ENCODE results near the gene GLYR1.

The GLYR1 gene

GRCh38 chr16:4866586-4866985, 19.5 kb upstream of the GLYR1 start:
- no peak overlapping the region for H3K27ac Mint-ChIP-seq
- peaks cover 55% of the 10 kb centered on the region for H3K36me3 Mint-ChIP-seq
- no peak overlapping the region for H3K4me3 Mint-ChIP-seq
- H3K9me3 Mint-ChIP-seq = no peaks in the 10 kb centered on the region
- peaks cover 21% of the 10 kb centered on the region for H3K4me1 Mint-ChIP-seq
- no peak for ATAC-seq
- H3K27me3 Mint-ChIP-seq = no peaks in the 10 kb centered on the region

- H3K9me3 Mint-ChIP-seq = no peaks in the 10 kb centered on the region
- H3K36me3 Mint-ChIP-seq = peaks cover 54% of the 10 kb centered on the region
- no peaks in the 10 kb centered on the region for H3K27me3 Mint-ChIP-seq
- peaks cover 21% of the 10 kb centered on the region for H3K4me1 Mint-ChIP-seq
- ATAC-seq = no peak
- H3K27ac Mint-ChIP-seq = no peak overlapping the region
- H3K4me3 Mint-ChIP-seq = no peak overlapping the region
Measured at GRCh38 chr16:4865231-4865860, 18.3 kb upstream of the GLYR1 start.

GRCh38 chr16:4864728-4865127, 17.6 kb upstream of the GLYR1 start:
- Mint-ChIP-seq H3K4me3 (no peak overlapping the region), H3K27ac (no peak overlapping the region), H3K36me3 (peaks cover 54% of the 10 kb centered on the region), H3K9me3 (no peaks in the 10 kb centered on the region), H3K27me3 (no peaks in the 10 kb centered on the region), H3K4me1 (peaks cover 21% of the 10 kb centered on the region)
- ATAC-seq = no peak

GRCh38 chr16:4862639-4863038, 15.6 kb upstream of the GLYR1 start:
- Mint-ChIP-seq H3K9me3 (no peaks in the 10 kb centered on the region), H3K36me3 (peaks cover 58% of the 10 kb centered on the region), H3K27me3 (no peaks in the 10 kb centered on the region), H3K4me3 (no peak overlapping the region), H3K4me1 (peaks cover 11% of the 10 kb centered on the region), H3K27ac (no peak overlapping the region)
- ATAC-seq = no peak

GRCh38 chr16:4860727-4861342, 13.7 kb upstream of the GLYR1 start:
- H3K27ac Mint-ChIP-seq = no peak overlapping the region
- H3K27me3 Mint-ChIP-seq = no peaks in the 10 kb centered on the region
- H3K36me3 Mint-ChIP-seq = peaks cover 56% of the 10 kb centered on the region
- ATAC-seq = no peak
- H3K4me3 Mint-ChIP-seq = no peak overlapping the region
- no peaks in the 10 kb centered on the region for H3K9me3 Mint-ChIP-seq
- H3K4me1 Mint-ChIP-seq = peaks cover 6% of the 10 kb centered on the region

GRCh38 chr16:4859900-4860255, 12.8 kb upstream of the GLYR1 start:
- H3K36me3 Mint-ChIP-seq = peaks cover 51% of the 10 kb centered on the region
- H3K4me3 Mint-ChIP-seq = no peak overlapping the region
- no peak overlapping the region for H3K27ac Mint-ChIP-seq
- no peaks in the 10 kb centered on the region for H3K27me3 Mint-ChIP-seq
- no peak for ATAC-seq
- no peaks in the 10 kb centered on the region for H3K4me1 Mint-ChIP-seq
- H3K9me3 Mint-ChIP-seq = no peaks in the 10 kb centered on the region

- Mint-ChIP-seq H3K27ac (no peak overlapping the region), H3K4me1 (no peaks in the 10 kb centered on the region), H3K4me3 (no peak overlapping the region), H3K9me3 (no peaks in the 10 kb centered on the region), H3K27me3 (no peaks in the 10 kb centered on the region), H3K36me3 (peaks cover 51% of the 10 kb centered on the region)
- ATAC-seq = no peak
Measured at GRCh38 chr16:4859190-4859899, 12.3 kb upstream of the GLYR1 start.

- peaks cover 17% of the 10 kb centered on the region for H3K4me1 Mint-ChIP-seq
- H3K27me3 Mint-ChIP-seq = no peaks in the 10 kb centered on the region
- no peak for ATAC-seq
- no peak overlapping the region for H3K4me3 Mint-ChIP-seq
- H3K27ac Mint-ChIP-seq = no peak overlapping the region
- H3K36me3 Mint-ChIP-seq = peaks cover 56% of the 10 kb centered on the region
- no peaks in the 10 kb centered on the region for H3K9me3 Mint-ChIP-seq
Measured at GRCh38 chr16:4855804-4856203, 8.7 kb upstream of the GLYR1 start.

- Mint-ChIP-seq H3K27ac (no peak overlapping the region), H3K27me3 (no peaks in the 10 kb centered on the region), H3K4me1 (peaks cover 18% of the 10 kb centered on the region), H3K9me3 (no peaks in the 10 kb centered on the region), H3K36me3 (peaks cover 52% of the 10 kb centered on the region), H3K4me3 (no peak overlapping the region)
- ATAC-seq = no peak
Measured at GRCh38 chr16:4855371-4855770, 8.3 kb upstream of the GLYR1 start.

GRCh38 chr16:4852221-4852872, 5.3 kb upstream of the GLYR1 start:
- peaks cover 24% of the 10 kb centered on the region for H3K36me3 Mint-ChIP-seq
- no peaks in the 10 kb centered on the region for H3K9me3 Mint-ChIP-seq
- no peak overlapping the region for H3K27ac Mint-ChIP-seq
- H3K4me1 Mint-ChIP-seq = peaks cover 32% of the 10 kb centered on the region
- H3K4me3 Mint-ChIP-seq = no peak overlapping the region
- ATAC-seq = no peak
- no peaks in the 10 kb centered on the region for H3K27me3 Mint-ChIP-seq

- Mint-ChIP-seq H3K36me3 (peaks cover 20% of the 10 kb centered on the region), H3K4me1 (peaks cover 44% of the 10 kb centered on the region), H3K27ac (no peak overlapping the region), H3K27me3 (no peaks in the 10 kb centered on the region), H3K9me3 (no peaks in the 10 kb centered on the region), H3K4me3 (no peak overlapping the region)
- ATAC-seq = no peak
Measured at GRCh38 chr16:4850211-4850610, 3.1 kb upstream of the GLYR1 start.

- no peaks in the 10 kb centered on the region for H3K27me3 Mint-ChIP-seq
- no peaks in the 10 kb centered on the region for H3K9me3 Mint-ChIP-seq
- peak overlapping the region; percentile 90 for H3K4me3 Mint-ChIP-seq
- peaks cover 15% of the 10 kb centered on the region for H3K36me3 Mint-ChIP-seq
- ATAC-seq = peak; percentile 45
- peaks cover 45% of the 10 kb centered on the region for H3K4me1 Mint-ChIP-seq
- peak overlapping the region; percentile 96 for H3K27ac Mint-ChIP-seq
Measured at GRCh38 chr16:4847774-4848587, 893 bp upstream of the GLYR1 start.

- Mint-ChIP-seq H3K9me3 (no peaks in the 10 kb centered on the region), H3K4me3 (peak overlapping the region; percentile 87), H3K27ac (peak overlapping the region; percentile 96), H3K27me3 (no peaks in the 10 kb centered on the region), H3K4me1 (peaks cover 35% of the 10 kb centered on the region), H3K36me3 (peaks cover 12% of the 10 kb centered on the region)
- ATAC-seq = peak; percentile 35
Measured at GRCh38 chr16:4846503-4846900, 586 bp downstream of the GLYR1 start.

GRCh38 chr16:4840984-4841383, 6.1 kb downstream of the GLYR1 start:
- H3K4me1 Mint-ChIP-seq = peaks cover 9% of the 10 kb centered on the region
- H3K4me3 Mint-ChIP-seq = no peak overlapping the region
- no peaks in the 10 kb centered on the region for H3K27me3 Mint-ChIP-seq
- ATAC-seq = no peak
- H3K27ac Mint-ChIP-seq = no peak overlapping the region
- no peaks in the 10 kb centered on the region for H3K9me3 Mint-ChIP-seq
- peaks cover 59% of the 10 kb centered on the region for H3K36me3 Mint-ChIP-seq

GRCh38 chr16:4839942-4840341, 7.1 kb downstream of the GLYR1 start:
- H3K27ac Mint-ChIP-seq = no peak overlapping the region
- no peaks in the 10 kb centered on the region for H3K4me1 Mint-ChIP-seq
- H3K27me3 Mint-ChIP-seq = no peaks in the 10 kb centered on the region
- no peaks in the 10 kb centered on the region for H3K9me3 Mint-ChIP-seq
- peaks cover 58% of the 10 kb centered on the region for H3K36me3 Mint-ChIP-seq
- no peak overlapping the region for H3K4me3 Mint-ChIP-seq
- ATAC-seq = no peak

All from stimulated activated memory B cell treated with anti-CD40 and anti-IgM and Interleukin-4, amounts not matched to agents 10 μg/mL and 1 μg/mL and 100 μg/mL, for 72 hours (primary cell).